HG03575 (cell line): ENCODE results near the gene TTC38.
"Not testable (repeated sequence)": the region's sequence is repeated elsewhere in the genome, so short reads cannot be mapped to it uniquely, and the experiment has no call there.

ENCODE experiments used
- ATAC-seq: cut with Tn5 transposase; IDR thresholded peaks from one replicate; pipeline ENCODE4 v1.9.1; 2021; ENCODE audit not compliant: unreplicated experiment, insufficient number of reproducible peaks, low FRiP score; ENCODE audit errors: extremely low read depth

The TTC38 gene

GRCh38 chr22:46242076-46242475, 25.7 kb upstream of the TTC38 start:
- ATAC-seq = no peak

- ATAC-seq = no peak
Measured at GRCh38 chr22:46244771-46245170, 23.0 kb upstream of the TTC38 start.

GRCh38 chr22:46245511-46245910, 22.3 kb upstream of the TTC38 start:
- ATAC-seq = no peak

GRCh38 chr22:46246178-46246577, 21.6 kb upstream of the TTC38 start:
- no peak for ATAC-seq

GRCh38 chr22:46247443-46247975, 20.3 kb upstream of the TTC38 start:
- no peak for ATAC-seq

- no peak for ATAC-seq
Measured at GRCh38 chr22:46250035-46250782, 17.6 kb upstream of the TTC38 start, which contains the start of gene CDPF1. CDPF1 (minus strand) TSS chr22:46250293; CDS start chr22:46248284, 2,009 bp downstream.

GRCh38 chr22:46250783-46251125, 17.1 kb upstream of the TTC38 start:
- ATAC-seq = no peak

- ATAC-seq = no peak
Measured at GRCh38 chr22:46251266-46251665, 16.5 kb upstream of the TTC38 start.

- ATAC-seq = no peak
Measured at GRCh38 chr22:46251816-46252380, 15.9 kb upstream of the TTC38 start.

GRCh38 chr22:46256358-46256958, 11.3 kb upstream of the TTC38 start:
- no peak for ATAC-seq

GRCh38 chr22:46259374-46259773, 8.4 kb upstream of the TTC38 start:
- ATAC-seq = no peak

GRCh38 chr22:46260038-46260437, 7.8 kb upstream of the TTC38 start:
- ATAC-seq = no peak

- ATAC-seq = no peak
Measured at GRCh38 chr22:46262449-46263215, 5.2 kb upstream of the TTC38 start.

- no peak for ATAC-seq
Measured at GRCh38 chr22:46263216-46263590, 4.6 kb upstream of the TTC38 start, which contains the start of gene PKDREJ. PKDREJ (minus strand) TSS chr22:46263343; CDS start chr22:46263322, 21 bp downstream.

GRCh38 chr22:46264520-46264919, 3.3 kb upstream of the TTC38 start:
- ATAC-seq = not testable (repeated sequence)

GRCh38 chr22:46265627-46266026, 2.2 kb upstream of the TTC38 start:
- ATAC-seq = not testable (repeated sequence)

GRCh38 chr22:46269564-46269963, 1.8 kb downstream of the TTC38 start:
- ATAC-seq = no peak

- no peak for ATAC-seq
Measured at GRCh38 chr22:46272196-46272595, 4.4 kb downstream of the TTC38 start.

GRCh38 chr22:46272762-46273431, 5.1 kb downstream of the TTC38 start:
- no peak for ATAC-seq
